ENCODE data around the gene TRRAP.

The TRRAP gene

GRCh38 chr7:98990356-98990755 lies 112.0 kb downstream of the TRRAP start:
- DNase-seq (ENCODE audit: low spot score) = no peak

GRCh38 chr7:98991141-98991540 lies 112.8 kb downstream of the TRRAP start:
- DNase-seq (ENCODE audit: low spot score) = no peak

GRCh38 chr7:98992076-98992475 lies 113.7 kb downstream of the TRRAP start:
- DNase-seq (ENCODE audit: low spot score) = no peak

- no peak for DNase-seq (ENCODE audit: low spot score)
Observed at GRCh38 chr7:98993024-98993897, 114.9 kb downstream of the TRRAP start.

GRCh38 chr7:98994046-98994944 lies 116.0 kb downstream of the TRRAP start:
- no peak for DNase-seq (ENCODE audit: low spot score)

GRCh38 chr7:98995111-98995510 lies 116.8 kb downstream of the TRRAP start:
- no peak for DNase-seq (ENCODE audit: low spot score)

GRCh38 chr7:98995523-98996149 lies 117.3 kb downstream of the TRRAP start:
- no peak for DNase-seq (ENCODE audit: low spot score)

- DNase-seq (ENCODE audit: low spot score) = no peak
Observed at GRCh38 chr7:98996150-98996552, 117.8 kb downstream of the TRRAP start.

GRCh38 chr7:98997846-98998245 lies 119.5 kb downstream of the TRRAP start:
- no peak for DNase-seq (ENCODE audit: low spot score)

- no peak for DNase-seq (ENCODE audit: low spot score)
Observed at GRCh38 chr7:98998821-98999725, 120.7 kb downstream of the TRRAP start.

- no peak for DNase-seq (ENCODE audit: low spot score)
Observed at GRCh38 chr7:99000196-99000903, 122.0 kb downstream of the TRRAP start.

- DNase-seq (ENCODE audit: low spot score) = no peak
Observed at GRCh38 chr7:99000904-99001465, 122.7 kb downstream of the TRRAP start.

- DNase-seq (ENCODE audit: low spot score) = no peak
Observed at GRCh38 chr7:99001482-99002147, 123.3 kb downstream of the TRRAP start.

GRCh38 chr7:99002148-99002826 lies 124.0 kb downstream of the TRRAP start:
- no peak for DNase-seq (ENCODE audit: low spot score)

GRCh38 chr7:99002827-99003212 lies 124.5 kb downstream of the TRRAP start:
- DNase-seq (ENCODE audit: low spot score) = no peak

- no peak for DNase-seq (ENCODE audit: low spot score)
Observed at GRCh38 chr7:99003419-99003818, 125.1 kb downstream of the TRRAP start.

GRCh38 chr7:99004216-99004615 lies 125.9 kb downstream of the TRRAP start:
- no peak for DNase-seq (ENCODE audit: low spot score)

- no peak for DNase-seq (ENCODE audit: low spot score)
Observed at GRCh38 chr7:99004781-99005500, 126.6 kb downstream of the TRRAP start.

- no peak for DNase-seq (ENCODE audit: low spot score)
Observed at GRCh38 chr7:99005776-99006175, 127.4 kb downstream of the TRRAP start.

Measured in CD4-positive, alpha-beta T cell treated with Interleukin-15 for 4 hours (primary cell).